DND-41 (cell line): Measurements from ENCODE around the gene TRPC4.

ENCODE experiments used
- ATAC-seq: fragments of 200-7000 bp; cut with Tn5 transposase; 3 replicates; pipeline ENCODE4 v1.9.1; 2021; ENCODE audit warnings: low read depth; ENCODE audit not compliant: insufficient read depth
- DNase-seq: peaks from one replicate; pipeline ENCODE4 v3.0.0-alpha.2; 2020
- H2AFZ ChIP-seq: 2 replicates; pipeline ENCODE4 v1.6.0; 2012; ENCODE audit warnings: low read depth, low read length
- H3K27ac ChIP-seq: 2 replicates; pipeline ENCODE4 v1.5.1; 2012; ENCODE audit warnings: low read length, inconsistent platforms
- H3K27me3 ChIP-seq: fragments of 200-600 bp; sonication (generic); 2 replicates; pipeline ENCODE4 v1.6.0; 2012; ENCODE audit warnings: low read length, mild to moderate bottlenecking, inconsistent platforms; ENCODE audit not compliant: insufficient read depth, poor library complexity
- H3K36me3 ChIP-seq: 2 replicates; pipeline ENCODE4 v1.5.1; 2012; ENCODE audit warnings: low read length, inconsistent platforms; ENCODE audit not compliant: insufficient read depth
- H3K4me1 ChIP-seq: 2 replicates; pipeline ENCODE4 v1.5.1; 2012; ENCODE audit warnings: mild to moderate bottlenecking, low read length; ENCODE audit not compliant: insufficient read depth
- H3K4me2 ChIP-seq: 2 replicates; pipeline ENCODE4 v1.6.0; 2012; ENCODE audit warnings: mild to moderate bottlenecking, moderate library complexity, low read length, inconsistent platforms; ENCODE audit not compliant: insufficient read depth
- H3K4me3 ChIP-seq, 2 experiments: fragments of 200-600 bp in 1 of 2; shearing (Covaris generic) in 1 of 2; 2 replicates each; pipeline ENCODE4 v1.5.1; 2012 to 2016; ENCODE audit warnings: inconsistent platforms in 2 of 2, low read length in 2 of 2, mild to moderate bottlenecking in 2 of 2, low read depth in 1 of 2, moderate library complexity in 1 of 2
- H3K79me2 ChIP-seq: 2 replicates; pipeline ENCODE4 v1.6.0; 2012; ENCODE audit warnings: low read length, inconsistent platforms; ENCODE audit not compliant: insufficient read depth
- H3K9ac ChIP-seq: 2 replicates; pipeline ENCODE4 v1.6.0; 2012; ENCODE audit warnings: low read depth, mild to moderate bottlenecking, inconsistent platforms, low read length, moderate library complexity
- H3K9me3 ChIP-seq: 2 replicates; pipeline ENCODE4 v1.5.1; 2012; ENCODE audit warnings: low read length, moderate library complexity, mild to moderate bottlenecking, inconsistent platforms; ENCODE audit not compliant: insufficient read depth, severe bottlenecking
- H4K20me1 ChIP-seq: 2 replicates; pipeline ENCODE4 v1.6.0; 2012; ENCODE audit warnings: low read length; ENCODE audit not compliant: insufficient read depth
- CTCF ChIP-seq: IDR thresholded peaks from 2 replicates; pipeline ENCODE4 v1.5.1; 2012; ENCODE audit warnings: borderline replicate concordance, low read length, moderate library complexity, mild to moderate bottlenecking; ENCODE audit not compliant: poor library complexity, severe bottlenecking; ENCODE audit errors: extremely low read depth
- EZH2 ChIP-seq: IDR thresholded peaks from 3 replicates; pipeline ENCODE4 v1.6.1; 2012; ENCODE audit warnings: borderline replicate concordance, low read depth, mild to moderate bottlenecking, moderate library complexity, low read length, inconsistent platforms; ENCODE audit not compliant: severe bottlenecking

The TRPC4 gene

DNA sequence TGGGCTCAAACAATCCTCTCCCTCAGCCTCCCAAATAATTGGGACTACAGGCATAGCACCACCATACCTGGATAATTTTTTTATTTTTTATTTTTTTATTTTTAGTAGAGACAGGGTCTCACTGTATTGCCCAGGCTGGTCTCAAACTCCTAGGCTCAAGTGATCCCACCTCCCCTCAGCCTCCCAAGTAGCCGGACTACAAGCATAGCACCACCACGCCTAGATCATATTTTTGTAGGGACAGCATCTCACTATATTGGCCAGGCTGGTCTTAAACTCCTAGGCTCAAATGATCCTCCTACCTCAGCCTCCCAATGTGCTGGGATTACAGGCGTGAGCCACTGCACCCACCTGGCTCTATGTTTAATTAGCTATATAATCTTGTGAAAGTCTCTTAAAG is 114.2 kb downstream of the TRPC4 start:
- no peak for TF ChIP-seq CTCF
- no peak for TF ChIP-seq EZH2
- H4K20me1 ChIP-seq, result no peaks in the 10 kb centered on the region

DNA sequence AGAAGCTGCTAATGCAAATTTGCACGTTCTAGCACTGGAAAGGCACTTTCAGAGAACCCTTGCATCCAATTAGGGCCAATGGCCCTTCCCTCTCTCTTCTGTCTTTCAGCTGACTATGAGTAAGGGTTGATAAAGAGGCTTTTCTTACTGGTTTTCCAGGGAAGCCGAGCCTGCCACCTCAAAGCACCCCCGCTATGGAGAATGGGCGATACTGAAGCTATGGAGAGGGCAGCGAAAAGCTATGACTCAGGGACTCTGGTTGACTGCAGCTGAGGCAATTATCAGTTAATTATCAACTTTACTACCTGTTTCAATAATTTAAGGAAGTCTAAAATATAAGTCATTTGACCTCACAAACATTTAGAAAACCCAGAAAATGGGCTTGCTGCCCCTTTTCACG is 115.8 kb downstream of the TRPC4 start:
- H3K27ac ChIP-seq, result no peak overlapping the region
- H3K9ac ChIP-seq, result no peak overlapping the region
- no peak overlapping the region for H2AFZ ChIP-seq
- H3K27me3 ChIP-seq, result no peaks in the 10 kb centered on the region
- DNase-seq, result no peak
- H4K20me1 ChIP-seq, result no peaks in the 10 kb centered on the region
- no peak for ATAC-seq
- H3K36me3 ChIP-seq, result no peaks in the 10 kb centered on the region
- no peaks in the 10 kb centered on the region for H3K9me3 ChIP-seq
- TF ChIP-seq CTCF (no peak), EZH2 (no peak)
- no peak overlapping the region for H3K4me3 ChIP-seq
- H3K4me1 ChIP-seq, result no peaks in the 10 kb centered on the region
- H3K4me2 ChIP-seq, result no peak overlapping the region
- H3K79me2 ChIP-seq, result no peaks in the 10 kb centered on the region

More for the DNA sequence above, 114.2 kb downstream of the TRPC4 start:
- Histone ChIP-seq H3K4me2 (no peak overlapping the region), H3K9ac (no peak overlapping the region), H3K27ac (no peak overlapping the region), H2AFZ (no peak overlapping the region), H3K4me1 (no peaks in the 10 kb centered on the region), H3K9me3 (no peaks in the 10 kb centered on the region), H3K36me3 (no peaks in the 10 kb centered on the region), H3K4me3 (no peak overlapping the region), H3K27me3 (no peaks in the 10 kb centered on the region), H3K79me2 (no peaks in the 10 kb centered on the region)
- ATAC-seq, result no peak
- DNase-seq, result no peak

DNA sequence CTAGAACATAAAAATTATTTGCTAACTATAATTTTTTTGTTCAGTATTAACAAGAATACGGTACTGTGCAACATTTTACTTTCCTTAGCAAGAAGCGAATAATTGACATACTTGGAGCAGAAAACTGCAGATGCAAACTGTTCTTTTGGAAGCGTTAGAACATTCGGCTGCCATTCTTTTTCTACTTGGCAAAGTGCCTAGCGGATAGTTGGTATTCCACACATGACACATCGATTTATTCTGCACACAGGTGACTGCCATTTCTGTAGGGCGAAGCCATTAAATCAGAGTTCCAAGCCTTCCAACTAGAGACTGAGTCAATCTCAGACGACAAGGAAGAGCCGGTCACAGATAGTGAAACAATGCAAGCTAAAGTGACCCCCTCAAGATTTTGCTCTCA is 117.4 kb downstream of the TRPC4 start:
- Histone ChIP-seq H3K4me3 (no peak overlapping the region), H3K4me1 (no peaks in the 10 kb centered on the region), H3K9ac (no peak overlapping the region), H2AFZ (no peak overlapping the region), H3K79me2 (no peaks in the 10 kb centered on the region), H3K36me3 (no peaks in the 10 kb centered on the region), H3K27ac (no peak overlapping the region), H3K27me3 (no peaks in the 10 kb centered on the region), H3K4me2 (no peak overlapping the region), H3K9me3 (no peaks in the 10 kb centered on the region), H4K20me1 (no peaks in the 10 kb centered on the region)
- DNase-seq (no peak), ATAC-seq (no peak)
- TF ChIP-seq EZH2 (no peak), CTCF (no peak)

DNA sequence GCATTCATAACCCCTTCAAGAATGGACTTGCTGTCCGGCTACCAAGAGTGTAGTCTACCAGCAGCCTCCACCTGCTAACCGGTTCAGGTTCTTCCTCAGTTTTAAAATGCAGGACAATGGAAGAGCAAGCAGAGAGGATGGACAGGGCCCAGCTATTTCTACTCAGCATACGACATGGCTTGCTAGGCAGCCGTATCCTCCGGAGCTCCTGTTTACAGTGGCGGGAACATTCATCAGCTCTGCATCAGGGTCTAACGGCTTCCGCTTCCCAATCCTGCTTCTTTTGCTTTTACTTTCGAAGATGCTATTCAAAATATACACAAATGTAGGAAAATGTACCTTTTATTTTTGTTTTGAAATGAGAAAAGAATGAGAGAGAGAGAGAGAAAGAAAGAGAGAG is 118.5 kb downstream of the TRPC4 start:
- Histone ChIP-seq H3K4me2 (no peak overlapping the region), H3K27ac (no peak overlapping the region), H3K9me3 (no peaks in the 10 kb centered on the region), H3K36me3 (no peaks in the 10 kb centered on the region), H3K9ac (no peak overlapping the region), H3K79me2 (no peaks in the 10 kb centered on the region), H3K4me3 (no peak overlapping the region), H2AFZ (no peak overlapping the region), H4K20me1 (no peaks in the 10 kb centered on the region), H3K4me1 (no peaks in the 10 kb centered on the region), H3K27me3 (no peaks in the 10 kb centered on the region)
- ATAC-seq (no peak), DNase-seq (no peak)
- TF ChIP-seq CTCF (no peak), EZH2 (no peak)
